Sigmoid colon (tissue), 7 donors: ENCODE results near the gene LYPD3. TPM values are rescaled to one million over a fixed set of nuclear protein-coding genes. Genes with fewer than 3 reads are reported as not detected.
A peak's percentile ranks its signal among the peaks of the same experiment; 100 is the strongest.

Source experiments
- DNase-seq: peaks from one replicate; pipeline ENCODE4 v3.0.0-alpha.2; 2019
- H3K27ac ChIP-seq, 4 donors: fragments of 200-600 bp; sonication (generic); one replicate each; pipeline ENCODE4 v1.5.1; 2016 to 2019; ENCODE audit warnings: mild to moderate bottlenecking in 1 of 4
- H3K27me3 ChIP-seq, 3 donors: fragments of 200-600 bp; sonication (generic); one replicate each; pipeline ENCODE4 v1.5.1; 2019; ENCODE audit warnings: mild to moderate bottlenecking in 1 of 3
- H3K36me3 ChIP-seq, 4 donors: fragments of 200-600 bp; sonication (generic); one replicate each; pipeline ENCODE4 v1.5.1; 2016 to 2019
- H3K4me1 ChIP-seq, 4 donors: fragments of 200-600 bp; sonication (generic); one replicate each; pipeline ENCODE4 v1.5.1; 2017 to 2019
- H3K4me3 ChIP-seq, 4 donors: fragments of 200-600 bp; sonication (generic); one replicate each; pipeline ENCODE4 v1.5.1; 2017 to 2019; ENCODE audit warnings: mild to moderate bottlenecking in 2 of 4, moderate library complexity in 1 of 4
- H3K9me3 ChIP-seq, 4 donors: fragments of 200-600 bp in 3 of 4; sonication (generic) in 3 of 4; one replicate each; pipeline versions ENCODE4 v1.5.1 to v1.6.1; 2013 to 2019
- EP300 ChIP-seq, 4 donors: sonication (generic); formaldehyde crosslinking; IDR thresholded peaks; one replicate each; pipeline ENCODE4 v1.6.1; 2017; ENCODE audit warnings: antibody characterized with exemption in 4 of 4
- POLR2A ChIP-seq, 2 donors: fragments of 450-650 bp; IDR thresholded peaks; one replicate each; pipeline ENCODE4 v1.6.1; 2016; ENCODE audit warnings: antibody characterized with exemption in 2 of 2, mild to moderate bottlenecking in 2 of 2, moderate library complexity in 2 of 2
- POLR2AphosphoS5 ChIP-seq, 4 donors: sonication (generic); formaldehyde crosslinking; IDR thresholded peaks; one replicate each; pipeline ENCODE4 v1.6.1; 2017; ENCODE audit warnings: antibody characterized with exemption in 4 of 4
- WGBS, 2 donors: extraction: QIAGEN DNeasy Blood & Tissue Kit; methylation state at CpG; one replicate each; pipeline ENCODE4 v1.1.7; 2013; 5-methylcytosine and 5-hydroxymethylcytosine counted together
- intact Hi-C: fragments of 100-400 bp; cut with DNase I; formaldehyde crosslinking; loops from one replicate; pipeline ENCODE4 v1.15.1; 2023
- polyA plus RNA-seq, 3 donors: library from polyadenylated mRNA; stranded (reverse); fragments of 200-250 nt; gene quantifications; one replicate each; pipeline ENCODE4 v1.2.3, GENCODE V29; 2013
- total RNA-seq, 4 donors: library from RNA; depleted of rRNA; stranded (reverse); fragments of >200 nt; gene quantifications; one replicate each; pipeline ENCODE4 v1.1.0, GENCODE V29; 2016
- TF ChIP-seq, protein P1 (sequence below), 4 experiments: fragments of 450-650 bp in 3 of 4; fragments of 200-600 bp in 1 of 4; IDR thresholded peaks; one replicate each; pipeline ENCODE4 v1.5.1; 2016 to 2019; ENCODE audit warnings: antibody characterized with exemption in 4 of 4, mild to moderate bottlenecking in 3 of 4, moderate library complexity in 2 of 4
- donor health status: healthy with polysubstance abuse.
- donor health status: Bipolar disorder and iron deficiency.
- donor health status: healthy.

LYPD3 gene
- total and polyA plus RNA-seq, 7 donors, result 0.46 to 1.8 (median 1.4) TPM; not detected in 1

DNA sequence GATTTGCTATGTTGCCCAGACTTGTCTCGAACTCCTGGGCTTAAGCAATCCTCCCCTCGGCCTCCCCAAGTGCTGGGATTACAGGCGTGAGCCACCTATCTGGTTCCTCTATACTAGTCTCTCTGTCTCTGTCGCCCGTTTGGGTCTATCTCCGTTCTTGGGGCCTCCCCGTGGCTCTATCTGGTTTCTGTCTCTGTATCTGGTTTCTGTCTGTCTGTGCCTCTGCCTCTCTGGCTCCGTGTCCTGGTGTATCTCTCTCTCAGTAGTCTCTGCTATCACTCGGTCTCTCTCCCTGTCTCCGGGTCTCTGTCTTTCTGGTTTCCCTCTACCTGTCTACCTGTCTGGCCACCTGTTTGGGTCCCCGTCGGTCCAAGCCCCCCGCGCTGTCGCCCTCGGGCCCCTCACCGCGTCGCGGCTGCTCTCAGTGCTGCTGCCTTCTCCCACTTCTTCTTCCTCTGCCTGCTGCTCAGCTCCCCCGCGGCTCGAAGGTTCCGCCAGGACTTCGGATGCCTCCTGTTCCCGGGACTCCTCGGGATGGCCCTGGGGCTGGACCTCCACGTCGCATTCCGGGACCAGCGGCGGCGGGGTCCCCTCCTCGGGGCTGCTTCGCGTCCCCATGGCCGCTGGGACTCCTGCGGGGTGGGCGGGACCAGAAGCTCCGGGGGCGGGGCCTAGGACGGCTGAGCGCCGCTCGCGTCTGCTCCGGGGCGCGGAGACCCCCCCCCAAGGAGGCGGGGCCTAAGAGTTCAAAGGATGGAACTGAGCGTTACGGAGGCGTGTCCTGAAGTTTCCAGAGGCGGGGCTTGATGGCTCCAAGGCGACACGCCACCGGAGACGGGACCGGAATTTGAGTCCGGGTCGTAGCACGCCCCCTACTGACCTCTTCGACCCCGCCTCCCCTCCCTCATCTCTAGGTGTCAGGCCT lies 38.4 kb upstream of the LYPD3 start:
- WGBS, 2 donors, result 1 to 2% methylated on average over 64 of the region's 64 CpGs
- intact Hi-C loops, result loop anchor here (1.0 to 5.0 kb wide), 4 partner anchors 21 to 56 kb away; no protein-coding TSS in a partner anchor

DNA sequence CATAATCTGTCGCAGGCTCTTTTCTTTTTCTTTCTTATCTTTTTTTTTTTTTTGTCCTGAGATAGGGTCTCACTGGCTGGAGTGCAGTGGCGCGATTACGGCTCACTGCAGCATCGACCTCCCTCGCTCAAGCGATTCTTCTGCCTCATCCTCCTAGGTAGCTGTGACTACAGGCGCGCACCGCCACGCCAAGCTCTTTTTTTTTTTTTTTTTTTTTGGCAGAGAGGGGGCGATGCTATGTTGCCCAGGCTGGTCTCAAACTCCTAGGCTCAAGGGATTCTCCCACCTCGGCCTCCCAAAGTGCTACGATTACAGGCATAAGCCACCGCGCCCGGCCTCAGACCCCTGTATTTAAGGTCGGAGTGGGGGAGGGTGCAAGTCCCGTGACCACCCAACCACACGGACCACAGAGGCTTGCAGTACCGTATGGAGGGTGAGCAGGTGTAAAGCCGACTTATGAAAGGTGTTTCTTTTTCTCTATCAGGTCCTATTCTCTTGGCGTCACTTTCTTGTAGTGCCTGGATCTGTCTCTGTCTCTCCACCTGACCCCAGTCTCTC lies 37.1 kb upstream of the LYPD3 start:
- H3K27ac ChIP-seq, result peak overlapping the region in 1 of 4 donors; percentile 96
- intact Hi-C loops, result loop anchor here (5.0 kb wide), 2 partner anchors 40 to 55 kb away; no protein-coding TSS in a partner anchor
- H3K27me3 ChIP-seq, result no peaks in the 10 kb centered on the region
- H3K9me3 ChIP-seq, result no peaks in the 10 kb centered on the region
- TF ChIP-seq EP300 (IDR thresholded peaks at IDR 0.05), result no peak
- TF ChIP-seq POLR2A (IDR thresholded peaks at IDR 0.05), result no peak
- no peak for TF ChIP-seq POLR2AphosphoS5 (IDR thresholded peaks at IDR 0.05)
- TF ChIP-seq, protein P1, sequence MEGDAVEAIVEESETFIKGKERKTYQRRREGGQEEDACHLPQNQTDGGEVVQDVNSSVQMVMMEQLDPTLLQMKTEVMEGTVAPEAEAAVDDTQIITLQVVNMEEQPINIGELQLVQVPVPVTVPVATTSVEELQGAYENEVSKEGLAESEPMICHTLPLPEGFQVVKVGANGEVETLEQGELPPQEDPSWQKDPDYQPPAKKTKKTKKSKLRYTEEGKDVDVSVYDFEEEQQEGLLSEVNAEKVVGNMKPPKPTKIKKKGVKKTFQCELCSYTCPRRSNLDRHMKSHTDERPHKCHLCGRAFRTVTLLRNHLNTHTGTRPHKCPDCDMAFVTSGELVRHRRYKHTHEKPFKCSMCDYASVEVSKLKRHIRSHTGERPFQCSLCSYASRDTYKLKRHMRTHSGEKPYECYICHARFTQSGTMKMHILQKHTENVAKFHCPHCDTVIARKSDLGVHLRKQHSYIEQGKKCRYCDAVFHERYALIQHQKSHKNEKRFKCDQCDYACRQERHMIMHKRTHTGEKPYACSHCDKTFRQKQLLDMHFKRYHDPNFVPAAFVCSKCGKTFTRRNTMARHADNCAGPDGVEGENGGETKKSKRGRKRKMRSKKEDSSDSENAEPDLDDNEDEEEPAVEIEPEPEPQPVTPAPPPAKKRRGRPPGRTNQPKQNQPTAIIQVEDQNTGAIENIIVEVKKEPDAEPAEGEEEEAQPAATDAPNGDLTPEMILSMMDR (IDR thresholded peaks at IDR 0.05), result no peak
- WGBS, 2 donors, result 94 to 95% methylated on average over 23 of the region's 23 CpGs
- DNase-seq, result no peak
- no peak overlapping the region for H3K4me3 ChIP-seq
- H3K36me3 ChIP-seq, result peaks cover 0 to 12% (median 2%) of the 10 kb centered on the region in 4 donors
- peaks cover 0 to 41% (median 22%) of the 10 kb centered on the region in 4 donors for H3K4me1 ChIP-seq

More for the DNA sequence above, 38.4 kb upstream of the LYPD3 start:
- no peaks in the 10 kb centered on the region for H3K27me3 ChIP-seq
- DNase-seq, result peak; percentile 98
- H3K4me1 ChIP-seq, result peaks cover 0 to 34% (median 21%) of the 10 kb centered on the region in 4 donors
- peak overlapping the region; percentile 94 to 96 (median 96) for H3K27ac ChIP-seq
- peak overlapping the region; percentile 64 to 90 (median 70) for H3K4me3 ChIP-seq
- H3K9me3 ChIP-seq, result no peaks in the 10 kb centered on the region
- TF ChIP-seq, protein P1 (IDR thresholded peaks at IDR 0.05), result no peak
- TF ChIP-seq POLR2AphosphoS5 (IDR thresholded peaks at IDR 0.05) (peak; percentile 71 to 86 (median 76)), POLR2A (IDR thresholded peaks at IDR 0.05) (peak; percentile 26 to 48), EP300 (IDR thresholded peaks at IDR 0.05) (no peak)
- peaks cover 0 to 15% (median 5%) of the 10 kb centered on the region in 4 donors for H3K36me3 ChIP-seq

DNA sequence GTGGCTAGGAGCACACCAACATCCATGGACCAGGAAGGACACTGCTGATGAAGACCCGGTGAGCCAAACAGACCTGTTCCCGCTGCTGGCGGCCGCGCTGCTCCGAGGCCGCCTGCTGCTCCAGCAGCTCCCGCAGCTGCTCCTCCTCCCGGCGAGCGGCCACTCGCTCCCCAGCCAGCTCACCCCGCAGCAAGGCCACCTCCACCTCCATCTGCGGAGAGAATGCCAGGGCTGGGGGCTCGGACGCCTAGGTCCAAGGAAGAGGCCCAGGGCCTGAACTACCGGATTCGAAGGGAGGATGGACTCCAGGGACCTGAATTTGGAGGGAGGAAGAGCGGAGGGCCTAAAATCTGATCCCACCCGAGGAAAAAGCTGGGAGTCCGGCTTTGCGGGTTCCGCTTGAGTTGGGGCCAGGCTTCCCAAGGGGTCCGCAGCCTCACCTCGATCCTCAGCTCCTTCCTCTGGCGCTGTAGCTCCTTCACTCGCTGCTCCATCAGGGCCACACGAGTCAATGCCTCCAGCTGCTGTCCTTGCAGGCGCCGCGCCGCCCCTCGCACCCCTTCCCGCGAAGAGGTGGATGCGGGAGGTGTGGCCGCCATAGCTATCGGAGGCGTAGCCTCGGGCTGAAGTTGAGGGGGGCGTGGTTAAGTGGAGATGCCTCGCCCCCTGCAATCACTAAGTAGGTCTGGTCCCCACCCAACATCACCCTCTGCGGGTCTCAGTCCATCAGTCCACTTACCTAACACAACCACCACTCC lies 36.4 kb upstream of the LYPD3 start:
- Histone ChIP-seq H3K4me1 (peaks cover 0 to 41% (median 22%) of the 10 kb centered on the region in 4 donors), H3K27ac (no peak overlapping the region), H3K9me3 (no peaks in the 10 kb centered on the region), H3K36me3 (peaks cover 0 to 18% (median 7%) of the 10 kb centered on the region in 4 donors), H3K4me3 (no peak overlapping the region), H3K27me3 (no peaks in the 10 kb centered on the region)
- 88 to 90% methylated on average over 43 of the region's 43 CpGs for WGBS, 2 donors
- TF ChIP-seq, protein P1 (IDR thresholded peaks at IDR 0.05), result no peak
- no peak for TF ChIP-seq EP300 (IDR thresholded peaks at IDR 0.05)
- no peak for TF ChIP-seq POLR2A (IDR thresholded peaks at IDR 0.05)
- no peak for TF ChIP-seq POLR2AphosphoS5 (IDR thresholded peaks at IDR 0.05)
- intact Hi-C loops, result loop anchor here (5.0 kb wide), 2 partner anchors 40 to 55 kb away; no protein-coding TSS in a partner anchor
- no peak for DNase-seq

DNA sequence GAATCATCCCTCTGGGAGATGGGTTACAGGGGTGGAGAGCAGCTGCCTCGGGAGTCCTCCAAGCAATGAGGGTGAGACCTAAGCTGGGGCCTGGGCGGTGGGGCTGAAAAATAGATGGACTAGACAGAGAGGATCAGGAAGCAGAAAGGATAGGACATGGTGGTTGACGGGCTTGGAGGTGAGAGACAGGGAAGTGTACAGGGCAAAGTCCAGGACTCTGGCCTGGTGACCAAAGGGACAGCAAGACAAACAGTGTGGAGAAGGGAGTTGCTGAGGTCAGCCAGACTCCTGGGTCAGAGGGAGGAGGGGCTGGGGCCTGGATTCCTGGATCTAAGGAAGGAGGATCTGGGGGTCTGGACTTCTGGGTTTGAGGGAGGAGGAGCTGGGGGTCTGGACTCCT lies 33.6 kb upstream of the LYPD3 start:
- TF ChIP-seq EP300 (IDR thresholded peaks at IDR 0.05), result no peak
- no peak for TF ChIP-seq POLR2AphosphoS5 (IDR thresholded peaks at IDR 0.05)
- TF ChIP-seq POLR2A (IDR thresholded peaks at IDR 0.05), result no peak
- TF ChIP-seq, protein P1 (IDR thresholded peaks at IDR 0.05), result no peak

More for the DNA sequence above, 33.6 kb upstream of the LYPD3 start:
- no peaks in the 10 kb centered on the region for H3K9me3 ChIP-seq
- peaks cover 0 to 35% (median 15%) of the 10 kb centered on the region in 4 donors for H3K4me1 ChIP-seq
- no peaks in the 10 kb centered on the region for H3K27me3 ChIP-seq
- intact Hi-C loops, result no loop called here
- 76 to 84% methylated on average over 3 of the region's 3 CpGs for WGBS, 2 donors
- DNase-seq, result no peak
- H3K27ac ChIP-seq, result peak overlapping the region in 1 of 4 donors; percentile 4
- H3K4me3 ChIP-seq, result no peak overlapping the region
- peaks cover 0 to 41% (median 14%) of the 10 kb centered on the region in 4 donors for H3K36me3 ChIP-seq
